Prostate gland (tissue), 2 donors: ENCODE results near the gene CRY1. TPM values are rescaled to one million over a fixed set of nuclear protein-coding genes. Genes with fewer than 3 reads are reported as not detected.

ENCODE experiments used
- DNase-seq: peaks from one replicate; pipeline ENCODE4 v3.0.0-alpha.2; 2019; ENCODE audit warnings: low spot score
- H3K27ac ChIP-seq, 2 donors: fragments of 200-600 bp; sonication (generic); 2 replicates each; pipeline ENCODE4 v1.5.1; 2017 to 2019
- H3K27me3 ChIP-seq: fragments of 200-600 bp; sonication (generic); replicated peaks from 2 replicates; pipeline ENCODE4 v1.5.1; 2019; ENCODE audit not compliant: insufficient read depth
- H3K36me3 ChIP-seq, 2 donors: fragments of 200-600 bp; sonication (generic); 1 replicate in 1 of 2; 2 replicates in 1 of 2; pipeline versions ENCODE4 v1.5.1 to v1.8.1; 2017 to 2019
- H3K4me1 ChIP-seq: fragments of 200-600 bp; sonication (generic); replicated peaks from 2 replicates; pipeline ENCODE4 v1.5.1; 2019
- H3K4me3 ChIP-seq, 2 donors: fragments of 200-600 bp; sonication (generic); 2 replicates each; pipeline ENCODE4 v1.5.1; 2017 to 2019
- H3K9me3 ChIP-seq: fragments of 200-600 bp; sonication (generic); 2 replicates; pipeline ENCODE4 v1.5.1; 2017
- CTCF ChIP-seq, 4 experiments: fragments of 200-600 bp in 2 of 4; fragments of 450-650 bp in 2 of 4; sonication (generic) in 2 of 4; IDR thresholded peaks; 1 replicate in 3 of 4; 2 replicates in 1 of 4; pipeline ENCODE4 v1.5.1; 2016 to 2019; ENCODE audit warnings: antibody characterized with exemption in 4 of 4, mild to moderate bottlenecking in 2 of 4, moderate library complexity in 2 of 4
- POLR2A ChIP-seq: fragments of 450-650 bp; IDR thresholded peaks from one replicate; pipeline ENCODE4 v1.6.1; 2016; ENCODE audit warnings: antibody characterized with exemption, mild to moderate bottlenecking
- POLR2AphosphoS5 ChIP-seq: sonication (generic); formaldehyde crosslinking; IDR thresholded peaks from one replicate; pipeline ENCODE4 v1.6.1; 2017; ENCODE audit warnings: antibody characterized with exemption
- WGBS: methylation state at CpG from one replicate; pipeline ENCODE4 v1.1.5; 2018; 5-methylcytosine and 5-hydroxymethylcytosine counted together
- intact Hi-C: fragments of 100-400 bp; cut with DNase I; formaldehyde crosslinking; loops from one replicate; pipeline ENCODE4 v1.14.2; 2022
- total RNA-seq, 2 donors: library from RNA; depleted of rRNA; stranded (reverse); fragments of >200 nt; gene quantifications; one replicate each; pipeline ENCODE4 v1.1.0, GENCODE V29; 2016

CRY1 gene
- total RNA-seq, 2 donors from 2014 or later = 15.7 to 35.2 TPM

- intact Hi-C loops = no loop called here
- Histone ChIP-seq H3K9me3 (no peaks in the 10 kb centered on the region), H3K4me3 (no peak overlapping the region), H3K27ac (no peak overlapping the region), H3K4me1 (no peaks in the 10 kb centered on the region), H3K36me3 (no peaks in the 10 kb centered on the region), H3K27me3 (no peaks in the 10 kb centered on the region)
- no peak for DNase-seq
- WGBS = 88% methylated on average over 4 of the region's 4 CpGs
- TF ChIP-seq POLR2AphosphoS5 = no peak
- no peak for TF ChIP-seq CTCF (IDR thresholded peaks at IDR 0.05)
- no peak for TF ChIP-seq POLR2A
Observed at GRCh38 chr12:107066691-107067090, 26.7 kb downstream of the CRY1 start.

GRCh38 chr12:107064687-107065086 lies 28.7 kb downstream of the CRY1 start:
- H3K36me3 ChIP-seq = no peaks in the 10 kb centered on the region

GRCh38 chr12:107064243-107064642 lies 29.1 kb downstream of the CRY1 start:
- no peak overlapping the region for H3K27ac ChIP-seq
- no peaks in the 10 kb centered on the region for H3K36me3 ChIP-seq
- TF ChIP-seq POLR2AphosphoS5 = no peak
- TF ChIP-seq POLR2A = no peak
- no peak for TF ChIP-seq CTCF (IDR thresholded peaks at IDR 0.05)
- no peaks in the 10 kb centered on the region for H3K27me3 ChIP-seq
- 85% methylated on average over 1 of the region's 1 CpG for WGBS
- no peak overlapping the region for H3K4me3 ChIP-seq
- no peak for DNase-seq
- intact Hi-C loops = no loop called here
- no peaks in the 10 kb centered on the region for H3K4me1 ChIP-seq
- no peaks in the 10 kb centered on the region for H3K9me3 ChIP-seq

More at GRCh38 chr12:107064687-107065086, 28.7 kb downstream of the CRY1 start:
- Histone ChIP-seq H3K9me3 (no peaks in the 10 kb centered on the region), H3K27me3 (no peaks in the 10 kb centered on the region), H3K4me3 (no peak overlapping the region), H3K27ac (no peak overlapping the region), H3K4me1 (no peaks in the 10 kb centered on the region)
- no peak for DNase-seq
- no peak for TF ChIP-seq CTCF (IDR thresholded peaks at IDR 0.05)
- no peak for TF ChIP-seq POLR2A
- no peak for TF ChIP-seq POLR2AphosphoS5
- intact Hi-C loops = no loop called here

- H3K4me3 ChIP-seq = no peak overlapping the region
- no peaks in the 10 kb centered on the region for H3K27me3 ChIP-seq
- no peaks in the 10 kb centered on the region for H3K4me1 ChIP-seq
- 41% methylated on average over 2 of the region's 2 CpGs for WGBS
- no peak for DNase-seq
- no peak overlapping the region for H3K27ac ChIP-seq
- H3K36me3 ChIP-seq = no peaks in the 10 kb centered on the region
- intact Hi-C loops = no loop called here
- H3K9me3 ChIP-seq = no peaks in the 10 kb centered on the region
- TF ChIP-seq POLR2A (no peak), CTCF (IDR thresholded peaks at IDR 0.05) (no peak), POLR2AphosphoS5 (no peak)
Observed at GRCh38 chr12:107058190-107058589, 35.2 kb downstream of the CRY1 start.

- Histone ChIP-seq H3K4me1 (no peaks in the 10 kb centered on the region), H3K27ac (no peak overlapping the region), H3K9me3 (no peaks in the 10 kb centered on the region), H3K36me3 (no peaks in the 10 kb centered on the region), H3K4me3 (no peak overlapping the region), H3K27me3 (no peaks in the 10 kb centered on the region)
- intact Hi-C loops = no loop called here
- TF ChIP-seq CTCF (IDR thresholded peaks at IDR 0.05) (no peak), POLR2AphosphoS5 (no peak), POLR2A (no peak)
- 24% methylated on average over 4 of the region's 4 CpGs for WGBS
- DNase-seq = no peak
Observed at GRCh38 chr12:107057071-107057834, 36.1 kb downstream of the CRY1 start.
